DMS114 treated with DMSO at 0.1 percent for 48 hours (cell line): ENCODE results near the gene GSTM1.
"Not testable (repeated sequence)": the region's sequence is repeated elsewhere in the genome, so short reads cannot be mapped to it uniquely, and the experiment has no call there.

Experiments used
- DNase-seq: peaks from one replicate; lab custom pipeline; 2025; ENCODE audit not compliant: unreplicated experiment; lab: John Stamatoyannopoulos, UW

GSTM1 gene

GRCh38 chr1:109659997-109660690, 27.5 kb upstream of the GSTM1 start:
- no peak for DNase-seq

DNA sequence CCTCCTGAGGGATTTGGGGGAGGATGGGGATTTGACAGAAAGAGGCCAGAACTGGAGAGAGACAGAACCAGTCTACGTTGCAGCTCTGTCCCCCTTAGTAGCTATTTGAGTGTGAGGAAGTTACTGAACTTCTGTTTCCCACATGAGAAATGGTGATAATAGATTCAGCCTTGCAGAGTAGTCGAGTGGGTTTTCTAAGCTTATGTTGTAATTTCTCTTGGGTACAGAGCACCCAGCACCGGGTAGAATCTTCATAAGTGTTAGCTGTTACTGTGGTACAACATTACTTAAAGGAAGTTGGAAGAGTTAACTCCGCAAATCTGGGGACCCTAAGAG, 27.0 kb upstream of the GSTM1 start:
- not testable (repeated sequence) for DNase-seq

DNA sequence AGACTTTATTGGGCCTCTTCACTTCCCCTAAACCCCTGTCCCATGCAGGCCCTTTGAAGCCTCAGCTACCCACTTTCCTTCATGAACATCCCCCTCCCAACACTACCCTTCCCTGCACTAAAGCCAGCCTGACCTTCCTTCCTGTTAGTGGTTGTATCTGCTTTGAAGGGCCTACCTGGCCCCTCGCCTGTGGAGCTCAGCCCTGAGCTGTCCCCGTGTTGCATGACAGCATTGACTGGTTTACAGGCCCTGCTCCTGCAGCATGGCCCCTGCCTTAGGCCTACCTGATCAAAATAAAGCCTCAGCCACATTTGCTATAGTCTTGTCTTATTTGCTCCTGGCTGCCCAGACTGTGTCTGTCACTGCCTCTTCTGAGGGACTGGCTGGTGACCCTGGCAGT, 26.2 kb upstream of the GSTM1 start:
- no peak for DNase-seq

DNA sequence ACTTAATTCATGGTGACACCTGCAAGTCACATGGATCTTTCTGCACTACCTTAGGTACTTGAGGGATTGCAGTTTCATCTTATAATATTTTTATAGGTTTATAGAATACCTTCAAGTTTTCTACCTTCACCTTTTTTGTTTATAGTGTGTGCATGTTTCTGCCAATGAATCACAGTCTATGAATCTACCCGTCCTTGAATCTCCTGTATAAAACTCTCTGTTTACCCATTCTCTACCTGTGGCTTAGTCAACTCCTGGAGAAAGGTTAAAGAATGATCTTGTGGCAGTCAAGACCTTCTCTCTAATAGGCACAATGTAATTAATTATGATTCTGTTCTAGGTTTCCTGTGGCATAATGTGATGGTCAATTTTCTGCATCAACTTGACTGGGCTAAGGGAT, 22.9 kb upstream of the GSTM1 start:
- DNase-seq, result no peak

DNA sequence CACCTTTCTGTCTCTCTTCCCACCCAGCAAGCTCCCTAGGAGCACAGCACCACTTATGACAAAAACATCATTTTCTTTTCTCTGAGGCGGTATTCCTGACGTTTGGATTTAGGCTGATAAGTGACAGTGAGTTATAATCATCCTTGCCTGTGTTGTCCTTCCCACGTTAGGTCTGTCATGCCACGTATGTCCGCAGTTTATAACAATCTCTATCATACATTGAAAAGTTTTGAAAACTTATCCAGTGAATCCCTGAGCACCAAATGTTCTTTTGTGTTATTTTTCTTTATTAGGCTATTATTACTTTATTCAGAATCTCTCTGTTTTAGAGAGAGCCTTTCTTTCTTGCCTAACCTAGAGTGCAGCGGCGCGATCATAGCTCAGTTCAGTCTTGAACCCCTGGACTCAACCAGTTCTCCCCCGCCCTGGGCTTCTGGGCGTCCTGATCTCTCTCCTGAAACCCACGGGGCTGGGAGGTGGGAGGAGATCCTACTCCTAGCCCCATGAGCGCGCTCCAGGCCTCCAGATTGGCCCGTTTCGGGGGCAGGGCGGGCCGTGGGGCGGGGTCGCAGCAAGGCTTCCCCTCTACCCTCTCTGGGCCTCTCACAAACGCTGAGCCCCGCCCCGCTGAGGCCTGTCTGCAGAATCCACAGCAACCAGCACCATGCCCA, 20.0 kb upstream of the GSTM1 start, which contains the start of gene GSTM2:
GSTM2 (plus strand) TSS at position 606 of the 671 bp plus-strand sequence; CDS start at position 665, 59 bp downstream.
- DNase-seq, result peak; percentile 87

DNA sequence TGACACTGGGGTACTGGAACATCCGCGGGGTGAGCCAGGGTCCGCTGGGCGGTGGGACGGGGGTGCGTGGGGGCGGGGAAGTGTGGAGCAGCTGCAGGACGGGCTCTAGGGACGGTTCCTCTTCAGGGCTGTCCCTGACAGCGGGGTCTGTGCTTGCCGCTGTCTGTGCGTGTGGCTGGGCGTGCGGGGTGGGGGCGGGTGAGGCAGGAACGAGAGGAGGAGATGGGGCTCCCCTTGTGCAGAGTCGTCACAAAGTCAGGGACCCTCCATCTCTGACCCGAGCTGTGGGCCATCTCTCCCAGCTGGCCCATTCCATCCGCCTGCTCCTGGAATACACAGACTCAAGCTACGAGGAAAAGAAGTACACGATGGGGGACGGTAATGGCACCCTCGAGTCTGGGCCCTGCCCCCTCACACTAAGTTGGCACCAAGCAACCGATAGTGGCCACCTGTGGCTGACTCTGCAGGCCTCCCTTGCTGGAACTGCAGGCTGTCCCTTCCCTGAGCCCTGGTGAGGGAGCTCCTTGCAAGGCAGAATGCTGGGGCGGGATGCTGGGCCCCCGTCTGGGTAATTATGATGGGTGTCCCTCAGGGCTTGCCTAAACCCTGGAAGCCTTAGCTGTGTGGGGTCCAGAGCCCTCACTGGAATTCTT, 19.4 kb upstream of the GSTM1 start:
- no peak for DNase-seq

- DNase-seq, result no peak
Observed at GRCh38 chr1:109669246-109669948, 18.2 kb upstream of the GSTM1 start.

DNA sequence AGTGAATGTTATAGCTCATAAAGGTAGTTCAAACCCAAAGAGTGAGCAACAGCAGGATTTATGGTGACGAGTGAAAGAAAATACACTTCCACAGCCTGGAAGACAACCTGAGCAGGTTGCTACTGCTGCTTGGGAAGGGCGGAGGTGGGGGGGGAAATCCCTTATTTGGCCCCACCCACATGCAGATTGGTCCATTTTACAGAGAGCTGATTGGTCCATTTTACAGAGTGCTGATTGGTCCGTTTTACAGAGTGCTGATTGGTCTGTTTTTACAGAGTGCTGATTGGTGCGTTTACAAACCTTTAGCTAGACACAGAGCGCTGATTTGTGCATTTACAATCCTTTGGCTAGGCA, 17.7 kb upstream of the GSTM1 start:
- DNase-seq, result not testable (repeated sequence)

DNA sequence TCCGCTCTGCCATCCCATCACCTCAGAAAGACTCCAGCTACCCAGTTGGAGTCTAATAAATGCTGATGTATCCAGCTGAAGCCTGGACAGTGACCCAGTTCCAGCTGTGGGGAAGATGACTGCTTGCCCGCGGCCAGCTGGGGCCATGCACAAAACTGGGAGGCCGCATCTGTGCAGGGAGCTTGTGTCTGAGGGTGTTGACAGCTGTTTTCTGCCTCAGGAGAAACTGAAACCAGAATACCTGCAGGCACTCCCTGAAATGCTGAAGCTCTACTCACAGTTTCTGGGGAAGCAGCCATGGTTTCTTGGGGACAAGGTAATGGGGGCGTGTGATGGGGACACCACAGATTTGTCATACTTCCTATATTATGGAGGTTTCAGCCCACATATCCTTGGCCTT, 16.6 kb upstream of the GSTM1 start:
- no peak for DNase-seq

GRCh38 chr1:109673861-109674260, 13.8 kb upstream of the GSTM1 start:
- DNase-seq, result not testable (repeated sequence)

GRCh38 chr1:109676683-109677381, 10.8 kb upstream of the GSTM1 start:
- DNase-seq, result not testable (repeated sequence)

DNA sequence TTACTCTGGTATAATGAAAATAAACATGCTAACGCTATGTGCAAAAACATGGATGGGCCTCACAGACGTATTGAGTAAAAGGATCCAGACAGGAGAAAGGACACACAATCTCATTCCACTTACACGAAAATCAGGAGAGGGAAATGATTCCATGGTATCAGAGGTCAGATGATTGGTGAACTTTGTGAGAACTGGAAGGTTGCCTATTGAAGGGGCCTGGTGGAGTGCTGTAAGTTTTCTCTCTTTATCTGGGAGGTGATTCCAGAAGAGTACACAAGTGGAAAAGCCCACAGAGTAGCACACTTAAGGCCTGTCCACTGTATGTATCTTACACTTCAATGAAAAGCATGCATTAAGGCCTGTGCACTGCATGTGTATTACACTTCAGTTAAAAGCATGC, 10.2 kb upstream of the GSTM1 start:
- DNase-seq, result no peak

DNA sequence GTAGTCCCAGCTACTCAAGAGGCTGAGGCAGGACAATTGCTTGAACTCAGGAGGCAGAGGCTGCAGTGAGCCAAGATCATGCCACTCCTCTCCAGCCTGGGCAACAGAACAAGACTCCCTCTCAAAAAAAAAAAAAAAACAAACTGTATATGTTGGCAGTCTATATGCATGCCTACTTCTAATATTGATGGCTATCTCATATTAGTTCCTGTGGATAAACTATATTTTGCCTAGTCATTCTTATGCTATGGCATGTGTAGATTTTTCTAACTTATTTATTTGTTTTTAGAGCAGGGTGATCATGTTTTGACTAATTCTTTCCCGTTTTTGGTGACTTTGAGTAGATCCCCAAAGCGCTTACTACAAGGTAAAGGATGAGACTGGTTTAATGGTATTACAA, 9.0 kb upstream of the GSTM1 start:
- not testable (repeated sequence) for DNase-seq

GRCh38 chr1:109684777-109685176, 2.8 kb upstream of the GSTM1 start:
- not testable (repeated sequence) for DNase-seq

GRCh38 chr1:109685399-109685798, 2.2 kb upstream of the GSTM1 start:
- DNase-seq, result not testable (repeated sequence)

DNA sequence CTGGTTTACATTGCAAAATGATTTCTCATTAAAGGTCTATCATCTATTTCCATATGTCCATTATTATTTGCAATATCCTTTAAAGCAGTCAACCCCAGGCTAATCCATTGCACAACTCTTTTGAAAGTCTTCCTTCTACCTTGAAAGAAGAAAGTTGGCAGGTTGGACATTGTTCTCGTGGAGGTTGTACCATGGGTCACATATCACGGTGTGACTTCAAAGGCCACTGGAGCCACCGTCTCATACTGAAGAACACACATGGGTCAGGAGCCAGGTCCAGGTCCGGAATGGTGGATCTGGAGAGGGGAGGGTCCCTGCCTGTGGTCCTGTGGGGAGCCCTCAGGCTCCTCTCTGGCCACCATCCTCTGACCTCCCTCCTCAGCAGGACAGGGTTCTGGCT, 1.7 kb upstream of the GSTM1 start:
- DNase-seq, result not testable (repeated sequence)

DNA sequence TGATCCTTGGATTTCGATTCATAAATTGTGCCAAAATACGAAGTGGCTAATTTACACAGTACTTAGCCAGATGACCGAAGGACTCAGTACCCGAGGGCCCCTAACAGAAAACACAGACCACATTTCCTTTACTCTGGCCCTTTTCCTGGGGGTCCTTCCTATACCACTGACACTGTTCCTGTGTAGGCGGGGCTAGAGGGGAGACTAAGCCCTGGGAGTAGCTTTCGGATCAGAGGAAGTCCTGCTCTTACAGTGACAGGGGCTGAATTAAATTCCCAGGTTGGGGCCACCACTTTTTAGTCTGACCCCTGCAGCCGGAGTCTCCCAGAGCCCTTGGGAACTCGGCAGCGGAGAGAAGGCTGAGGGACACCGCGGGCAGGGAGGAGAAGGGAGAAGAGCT, 508 bp upstream of the GSTM1 start:
- not testable (repeated sequence) for DNase-seq

GRCh38 chr1:109689844-109690405, 2.3 kb downstream of the GSTM1 start:
- DNase-seq, result no peak

DNA sequence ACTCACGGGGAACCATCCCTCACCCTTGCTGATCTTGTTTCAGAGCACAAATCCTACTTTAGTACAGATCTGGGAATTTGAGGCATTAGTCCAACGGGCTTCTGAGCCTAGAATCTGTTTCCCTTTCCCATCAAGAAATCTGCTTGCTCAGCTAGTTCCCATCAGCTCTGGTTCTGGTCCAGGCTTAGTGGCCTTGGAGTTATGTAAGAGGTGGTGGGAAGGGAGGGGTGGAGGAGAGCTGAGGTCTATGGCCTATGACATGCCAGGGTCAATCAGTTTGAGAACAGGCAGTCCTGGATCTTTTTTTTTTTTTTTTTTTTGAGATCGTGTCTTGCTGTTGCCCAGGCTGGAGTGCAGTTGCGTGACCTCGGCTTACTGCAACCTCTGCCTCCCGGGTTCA, 4.1 kb downstream of the GSTM1 start:
- DNase-seq, result no peak

- DNase-seq, result not testable (repeated sequence)
Observed at GRCh38 chr1:109694400-109694799, 6.8 kb downstream of the GSTM1 start.

GRCh38 chr1:109695138-109695537, 7.5 kb downstream of the GSTM1 start:
- DNase-seq, result not testable (repeated sequence)
